Ascending aorta (tissue), 2 donors: ENCODE measurements around the gene SRPK2. TPM values are rescaled to one million over a fixed set of nuclear protein-coding genes. Genes with fewer than 3 reads are reported as not detected.

Experiments used
- DNase-seq, 2 donors: peaks; one replicate each; pipeline ENCODE4 v3.0.0-alpha.2; 2019; ENCODE audit warnings: low spot score in 2 of 2
- H3K27ac ChIP-seq, 2 donors: fragments of 200-600 bp; sonication (generic); one replicate each; pipeline ENCODE4 v1.5.1; 2016 to 2017; ENCODE audit warnings: mild to moderate bottlenecking in 1 of 2
- H3K27me3 ChIP-seq: fragments of 200-600 bp; sonication (generic); one replicate; pipeline ENCODE4 v1.5.1; 2017
- H3K36me3 ChIP-seq, 2 donors: fragments of 200-600 bp; sonication (generic); one replicate each; pipeline ENCODE4 v1.5.1; 2016
- H3K4me1 ChIP-seq, 2 donors: fragments of 200-600 bp; sonication (generic); one replicate each; pipeline ENCODE4 v1.5.1; 2016 to 2017; ENCODE audit warnings: mild to moderate bottlenecking in 1 of 2
- H3K4me3 ChIP-seq, 2 donors: fragments of 200-600 bp; sonication (generic); one replicate each; pipeline ENCODE4 v1.5.1; 2016 to 2017; ENCODE audit warnings: mild to moderate bottlenecking in 1 of 2
- H3K9me3 ChIP-seq, 2 donors: fragments of 200-600 bp; sonication (generic); one replicate each; pipeline ENCODE4 v1.5.1; 2016
- intact Hi-C: fragments of 100-400 bp; cut with DNase I; formaldehyde crosslinking; loops from one replicate; pipeline ENCODE4 v1.15.1; 2023
- total RNA-seq: library from RNA; depleted of rRNA; stranded (reverse); fragments of >200 nt; gene quantifications from one replicate; pipeline ENCODE4 v1.1.0, GENCODE V29; 2016
- TF ChIP-seq, protein P1 (sequence below), 3 experiments: fragments of 200-600 bp in 2 of 3; fragments of 450-650 bp in 1 of 3; sonication (generic) in 2 of 3; IDR thresholded peaks; one replicate each; pipeline ENCODE4 v1.5.1; 2016 to 2019; ENCODE audit warnings: antibody characterized with exemption in 3 of 3, mild to moderate bottlenecking in 1 of 3, moderate library complexity in 1 of 3

The SRPK2 gene
- total RNA-seq, 1 donor from 2014 or later: 26.2 TPM

DNA sequence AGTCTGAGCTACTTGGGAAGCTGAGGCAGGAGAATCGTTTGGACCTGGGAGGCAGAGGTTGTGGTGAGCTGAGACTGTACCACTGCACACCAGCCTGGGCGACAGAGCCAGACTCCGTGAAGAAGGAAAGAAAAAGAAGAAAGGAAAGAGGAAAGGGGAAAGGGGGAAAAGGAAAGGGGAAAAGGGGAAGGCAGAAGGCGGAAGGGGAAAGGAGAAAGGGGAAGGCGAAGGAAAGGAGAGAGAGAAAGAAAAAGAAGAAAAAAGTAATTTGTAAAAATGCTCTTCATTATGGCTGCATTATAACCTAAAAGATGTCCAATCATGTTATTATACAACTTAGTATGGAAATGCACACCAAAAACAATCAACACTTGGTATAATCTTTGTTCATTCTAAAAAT lies 110.2 kb downstream of the SRPK2 start:
- Histone ChIP-seq H3K27me3 (no peaks in the 10 kb centered on the region), H3K4me3 (no peak overlapping the region), H3K36me3 (no peaks in the 10 kb centered on the region), H3K9me3 (no peaks in the 10 kb centered on the region), H3K27ac (no peak overlapping the region), H3K4me1 (peaks cover 0 to 11% of the 10 kb centered on the region in 2 donors)
- intact Hi-C loops: no loop called here
- TF ChIP-seq, protein P1, sequence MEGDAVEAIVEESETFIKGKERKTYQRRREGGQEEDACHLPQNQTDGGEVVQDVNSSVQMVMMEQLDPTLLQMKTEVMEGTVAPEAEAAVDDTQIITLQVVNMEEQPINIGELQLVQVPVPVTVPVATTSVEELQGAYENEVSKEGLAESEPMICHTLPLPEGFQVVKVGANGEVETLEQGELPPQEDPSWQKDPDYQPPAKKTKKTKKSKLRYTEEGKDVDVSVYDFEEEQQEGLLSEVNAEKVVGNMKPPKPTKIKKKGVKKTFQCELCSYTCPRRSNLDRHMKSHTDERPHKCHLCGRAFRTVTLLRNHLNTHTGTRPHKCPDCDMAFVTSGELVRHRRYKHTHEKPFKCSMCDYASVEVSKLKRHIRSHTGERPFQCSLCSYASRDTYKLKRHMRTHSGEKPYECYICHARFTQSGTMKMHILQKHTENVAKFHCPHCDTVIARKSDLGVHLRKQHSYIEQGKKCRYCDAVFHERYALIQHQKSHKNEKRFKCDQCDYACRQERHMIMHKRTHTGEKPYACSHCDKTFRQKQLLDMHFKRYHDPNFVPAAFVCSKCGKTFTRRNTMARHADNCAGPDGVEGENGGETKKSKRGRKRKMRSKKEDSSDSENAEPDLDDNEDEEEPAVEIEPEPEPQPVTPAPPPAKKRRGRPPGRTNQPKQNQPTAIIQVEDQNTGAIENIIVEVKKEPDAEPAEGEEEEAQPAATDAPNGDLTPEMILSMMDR (IDR thresholded peaks at IDR 0.05): no peak
- DNase-seq: no peak

DNA sequence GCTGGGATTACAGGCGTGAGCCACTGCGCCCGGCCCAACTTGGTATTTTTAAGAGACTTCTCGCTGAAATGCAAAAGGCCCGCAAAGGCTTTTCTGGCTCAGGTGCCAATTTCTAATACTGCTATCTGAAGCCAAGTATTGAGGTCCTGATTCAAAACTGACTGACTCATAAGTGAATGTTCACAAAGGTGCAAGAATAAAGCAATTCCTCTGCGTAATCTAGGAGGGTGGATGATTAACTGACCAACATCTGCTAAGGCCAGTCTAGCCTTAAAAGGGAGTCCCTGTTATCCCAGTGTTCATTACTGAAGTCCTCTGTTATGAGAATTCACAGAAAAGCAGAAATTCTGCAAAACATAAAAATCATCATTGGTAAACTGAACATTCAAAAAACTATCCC lies 111.4 kb downstream of the SRPK2 start:
- Histone ChIP-seq H3K36me3 (no peaks in the 10 kb centered on the region), H3K27ac (no peak overlapping the region), H3K4me3 (no peak overlapping the region), H3K9me3 (no peaks in the 10 kb centered on the region), H3K27me3 (no peaks in the 10 kb centered on the region), H3K4me1 (peaks cover 0 to 11% of the 10 kb centered on the region in 2 donors)
- intact Hi-C loops: no loop called here
- DNase-seq: no peak
- TF ChIP-seq, protein P1 (IDR thresholded peaks at IDR 0.05): no peak

DNA sequence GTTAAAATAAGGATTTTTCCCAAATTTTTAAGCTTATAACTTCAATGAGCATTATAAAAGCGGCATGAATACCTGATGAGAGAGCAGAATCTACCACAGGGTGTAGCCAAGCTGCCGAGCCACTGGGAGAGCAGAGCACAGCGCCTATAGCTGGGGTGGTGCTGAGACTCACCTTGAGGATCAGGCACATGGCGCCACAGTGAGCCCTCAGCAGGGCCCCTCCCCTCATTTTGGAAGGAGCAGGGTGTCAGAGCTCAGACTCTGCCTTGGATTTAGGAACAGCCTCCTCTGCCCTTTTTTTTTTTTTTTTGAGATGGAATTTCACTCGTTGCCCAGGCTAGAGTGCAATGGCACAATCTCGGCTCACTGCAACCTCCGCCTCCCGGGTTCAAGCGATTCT lies 118.6 kb downstream of the SRPK2 start:
- H3K9me3 ChIP-seq: no peaks in the 10 kb centered on the region
- no peaks in the 10 kb centered on the region for H3K36me3 ChIP-seq
- TF ChIP-seq, protein P1 (IDR thresholded peaks at IDR 0.05): no peak
- peak overlapping the region in 1 of 2 donors; percentile 53 for H3K4me3 ChIP-seq
- H3K4me1 ChIP-seq: peaks cover 0 to 18% of the 10 kb centered on the region in 2 donors
- no peak for DNase-seq
- peak overlapping the region; percentile 47 to 67 for H3K27ac ChIP-seq
- intact Hi-C loops: no loop called here
- H3K27me3 ChIP-seq: no peaks in the 10 kb centered on the region

DNA sequence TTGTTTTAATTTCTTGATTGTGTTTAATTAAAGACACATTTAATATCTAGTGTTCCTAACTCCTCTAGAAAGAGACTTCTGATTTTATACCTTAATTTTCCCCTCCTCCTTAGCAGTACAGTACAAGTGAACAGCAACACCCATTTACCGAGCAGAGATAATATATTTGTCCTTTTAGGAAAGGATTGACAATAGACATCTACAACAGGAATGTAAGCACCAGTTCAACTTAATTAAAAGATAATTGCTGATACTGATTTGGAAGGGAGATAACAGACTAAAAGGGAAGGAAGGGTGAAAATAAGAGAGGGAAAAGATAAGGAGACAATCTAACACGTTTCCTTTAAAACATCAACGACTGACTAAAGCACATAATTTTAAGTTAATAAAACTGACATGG lies 119.3 kb downstream of the SRPK2 start:
- no peaks in the 10 kb centered on the region for H3K36me3 ChIP-seq
- peak overlapping the region; percentile 52 to 53 for H3K4me3 ChIP-seq
- intact Hi-C loops: no loop called here
- TF ChIP-seq, protein P1 (IDR thresholded peaks at IDR 0.05): no peak
- no peak for DNase-seq
- H3K9me3 ChIP-seq: no peaks in the 10 kb centered on the region
- peaks cover 0 to 18% of the 10 kb centered on the region in 2 donors for H3K4me1 ChIP-seq
- H3K27me3 ChIP-seq: no peaks in the 10 kb centered on the region
- peak overlapping the region; percentile 47 to 67 for H3K27ac ChIP-seq

DNA sequence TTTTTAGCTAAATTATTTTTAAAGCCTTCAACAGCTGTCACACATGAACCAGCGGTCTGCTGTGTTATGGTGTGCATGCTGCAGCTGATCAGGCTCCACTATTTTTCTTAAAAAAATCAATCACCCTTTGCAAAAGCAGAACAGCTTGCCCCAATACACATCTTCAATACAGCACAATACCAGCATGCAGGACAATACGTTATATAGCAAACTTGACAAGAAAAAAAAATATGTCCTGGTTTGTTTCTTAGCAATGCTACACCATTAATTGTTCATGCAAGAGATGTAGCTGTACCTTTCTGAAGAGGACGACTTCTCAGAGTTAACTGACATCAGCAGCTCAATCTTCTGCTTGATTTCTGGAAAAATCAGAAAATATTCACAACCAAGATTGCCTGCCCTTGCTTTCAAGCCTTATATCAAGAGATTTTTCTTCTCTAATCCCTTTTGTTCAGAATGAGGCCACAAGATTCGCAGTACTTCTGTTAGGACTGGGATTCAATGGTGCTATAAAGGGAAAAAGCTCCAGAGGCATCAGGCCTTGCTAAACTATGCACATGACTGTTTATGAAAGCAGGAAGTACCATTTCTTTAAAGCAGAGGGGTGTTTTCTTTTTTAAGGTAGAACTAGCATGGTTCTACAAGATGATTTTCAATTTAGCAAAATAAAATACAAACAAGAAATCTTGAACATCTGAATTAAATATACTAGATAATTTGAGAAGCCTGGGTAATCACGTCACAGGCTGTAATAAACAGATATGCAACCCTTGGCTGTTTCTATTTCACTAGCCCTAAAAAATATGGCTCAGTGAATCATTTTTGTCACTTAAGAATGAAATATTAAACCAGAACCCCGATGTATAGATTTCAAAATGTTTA lies 120.0 kb downstream of the SRPK2 start:
- TF ChIP-seq, protein P1 (IDR thresholded peaks at IDR 0.05): no peak
- no peaks in the 10 kb centered on the region for H3K36me3 ChIP-seq
- no peaks in the 10 kb centered on the region for H3K27me3 ChIP-seq
- peak overlapping the region; percentile 47 to 67 for H3K27ac ChIP-seq
- no peak for DNase-seq
- peaks cover 0 to 18% of the 10 kb centered on the region in 2 donors for H3K4me1 ChIP-seq
- intact Hi-C loops: no loop called here
- H3K4me3 ChIP-seq: peak overlapping the region; percentile 52 to 53
- no peaks in the 10 kb centered on the region for H3K9me3 ChIP-seq
